ENCODE measurements around the gene NAA11. TPM values are rescaled to one million over a fixed set of nuclear protein-coding genes. Genes with fewer than 3 reads are reported as not detected.
"Not testable (repeated sequence)": the region's sequence is repeated elsewhere in the genome, so short reads cannot be mapped to it uniquely, and the experiment has no call there.

NAA11 gene
- total RNA-seq, 2 donors from 2014 or later: not detected

- peaks cover 7% of the 10 kb centered on the region for H3K27me3 Mint-ChIP-seq
- no peak overlapping the region for H3K4me3 Mint-ChIP-seq
- no peak for DNase-seq
- H3K27ac Mint-ChIP-seq: no peak overlapping the region
- ATAC-seq: no peak
- no peaks in the 10 kb centered on the region for H3K9me3 ChIP-seq (ENCODE audit: control insufficient read depth, low read length, poor library complexity, severe bottlenecking)
- no peaks in the 10 kb centered on the region for H3K36me3 Mint-ChIP-seq (ENCODE audit: low read depth)
- no peaks in the 10 kb centered on the region for H3K4me1 Mint-ChIP-seq
Measured at GRCh38 chr4:79298027-79298426, 27.8 kb downstream of the NAA11 start.

GRCh38 chr4:79297479-79297878 lies 28.4 kb downstream of the NAA11 start:
- H3K4me3 Mint-ChIP-seq: no peak overlapping the region
- peaks cover 7% of the 10 kb centered on the region for H3K27me3 Mint-ChIP-seq
- no peaks in the 10 kb centered on the region for H3K4me1 Mint-ChIP-seq
- DNase-seq (no peak), ATAC-seq (no peak)
- no peak overlapping the region for H3K27ac Mint-ChIP-seq
- no peaks in the 10 kb centered on the region for H3K9me3 ChIP-seq (ENCODE audit: control insufficient read depth, low read length, poor library complexity, severe bottlenecking)
- H3K36me3 Mint-ChIP-seq (ENCODE audit: low read depth): no peaks in the 10 kb centered on the region

GRCh38 chr4:79296768-79297428 lies 29.0 kb downstream of the NAA11 start:
- DNase-seq (no peak), ATAC-seq (no peak)
- H3K36me3 Mint-ChIP-seq (ENCODE audit: low read depth): no peaks in the 10 kb centered on the region
- H3K4me1 Mint-ChIP-seq: no peaks in the 10 kb centered on the region
- H3K4me3 Mint-ChIP-seq: no peak overlapping the region
- no peak overlapping the region for H3K27ac Mint-ChIP-seq
- H3K9me3 ChIP-seq (ENCODE audit: control insufficient read depth, low read length, poor library complexity, severe bottlenecking): no peaks in the 10 kb centered on the region
- H3K27me3 Mint-ChIP-seq: peaks cover 7% of the 10 kb centered on the region

GRCh38 chr4:79295086-79295485 lies 30.8 kb downstream of the NAA11 start:
- ATAC-seq: no peak
- Mint-ChIP-seq H3K4me1 (no peaks in the 10 kb centered on the region), H3K36me3 (ENCODE audit: low read depth) (no peaks in the 10 kb centered on the region), H3K27me3 (peaks cover 12% of the 10 kb centered on the region), H3K27ac (no peak overlapping the region), H3K4me3 (no peak overlapping the region)
- no peak for DNase-seq
- no peaks in the 10 kb centered on the region for H3K9me3 ChIP-seq (ENCODE audit: control insufficient read depth, low read length, poor library complexity, severe bottlenecking)

- DNase-seq: no peak
- Mint-ChIP-seq H3K36me3 (ENCODE audit: low read depth) (no peaks in the 10 kb centered on the region), H3K27me3 (peaks cover 16% of the 10 kb centered on the region), H3K4me3 (no peak overlapping the region), H3K4me1 (no peaks in the 10 kb centered on the region), H3K27ac (no peak overlapping the region)
- H3K9me3 ChIP-seq (ENCODE audit: control insufficient read depth, low read length, poor library complexity, severe bottlenecking): no peaks in the 10 kb centered on the region
- no peak for ATAC-seq
Measured at GRCh38 chr4:79294064-79294463, 31.8 kb downstream of the NAA11 start.

- no peaks in the 10 kb centered on the region for H3K4me1 Mint-ChIP-seq
- H3K27me3 Mint-ChIP-seq: peaks cover 16% of the 10 kb centered on the region
- H3K36me3 Mint-ChIP-seq (ENCODE audit: low read depth): no peaks in the 10 kb centered on the region
- H3K27ac Mint-ChIP-seq: no peak overlapping the region
- DNase-seq (no peak), ATAC-seq (no peak)
- H3K9me3 ChIP-seq (ENCODE audit: control insufficient read depth, low read length, poor library complexity, severe bottlenecking): no peaks in the 10 kb centered on the region
- no peak overlapping the region for H3K4me3 Mint-ChIP-seq
Measured at GRCh38 chr4:79292008-79292407, 33.9 kb downstream of the NAA11 start.

GRCh38 chr4:79290376-79290775 lies 35.5 kb downstream of the NAA11 start:
- no peaks in the 10 kb centered on the region for H3K36me3 Mint-ChIP-seq (ENCODE audit: low read depth)
- no peak overlapping the region for H3K4me3 Mint-ChIP-seq
- H3K27me3 Mint-ChIP-seq: peaks cover 10% of the 10 kb centered on the region
- no peak for ATAC-seq
- DNase-seq: no peak
- no peak overlapping the region for H3K27ac Mint-ChIP-seq
- H3K4me1 Mint-ChIP-seq: no peaks in the 10 kb centered on the region
- H3K9me3 ChIP-seq (ENCODE audit: control insufficient read depth, low read length, poor library complexity, severe bottlenecking): no peaks in the 10 kb centered on the region

- H3K4me1 Mint-ChIP-seq: no peaks in the 10 kb centered on the region
- no peaks in the 10 kb centered on the region for H3K9me3 ChIP-seq (ENCODE audit: control insufficient read depth, low read length, poor library complexity, severe bottlenecking)
- peaks cover 10% of the 10 kb centered on the region for H3K27me3 Mint-ChIP-seq
- no peak for DNase-seq
- H3K36me3 Mint-ChIP-seq (ENCODE audit: low read depth): no peaks in the 10 kb centered on the region
- H3K27ac Mint-ChIP-seq: no peak overlapping the region
- H3K4me3 Mint-ChIP-seq: no peak overlapping the region
- ATAC-seq: no peak
Measured at GRCh38 chr4:79288185-79288584, 37.7 kb downstream of the NAA11 start.

- no peak overlapping the region for H3K4me3 Mint-ChIP-seq
- H3K9me3 ChIP-seq (ENCODE audit: control insufficient read depth, low read length, poor library complexity, severe bottlenecking): no peaks in the 10 kb centered on the region
- H3K4me1 Mint-ChIP-seq: no peaks in the 10 kb centered on the region
- no peaks in the 10 kb centered on the region for H3K36me3 Mint-ChIP-seq (ENCODE audit: low read depth)
- ATAC-seq (no peak), DNase-seq (no peak)
- no peak overlapping the region for H3K27ac Mint-ChIP-seq
- H3K27me3 Mint-ChIP-seq: peaks cover 10% of the 10 kb centered on the region
Measured at GRCh38 chr4:79287718-79288117, 38.1 kb downstream of the NAA11 start.

GRCh38 chr4:79287076-79287475 lies 38.8 kb downstream of the NAA11 start:
- Mint-ChIP-seq H3K27ac (no peak overlapping the region), H3K4me3 (no peak overlapping the region), H3K36me3 (ENCODE audit: low read depth) (no peaks in the 10 kb centered on the region), H3K4me1 (no peaks in the 10 kb centered on the region), H3K27me3 (peaks cover 10% of the 10 kb centered on the region)
- DNase-seq (no peak), ATAC-seq (no peak)
- no peaks in the 10 kb centered on the region for H3K9me3 ChIP-seq (ENCODE audit: control insufficient read depth, low read length, poor library complexity, severe bottlenecking)

GRCh38 chr4:79281566-79282359 lies 44.1 kb downstream of the NAA11 start:
- no peaks in the 10 kb centered on the region for H3K36me3 Mint-ChIP-seq (ENCODE audit: low read depth)
- no peak for ATAC-seq
- H3K4me3 Mint-ChIP-seq: no peak overlapping the region
- H3K9me3 ChIP-seq (ENCODE audit: control insufficient read depth, low read length, poor library complexity, severe bottlenecking): no peaks in the 10 kb centered on the region
- H3K27ac Mint-ChIP-seq: no peak overlapping the region
- H3K27me3 Mint-ChIP-seq: no peaks in the 10 kb centered on the region
- H3K4me1 Mint-ChIP-seq: no peaks in the 10 kb centered on the region
- no peak for DNase-seq

GRCh38 chr4:79277467-79277866 lies 48.4 kb downstream of the NAA11 start:
- not testable (repeated sequence) for H3K9me3 ChIP-seq (ENCODE audit: control insufficient read depth, low read length, poor library complexity, severe bottlenecking); DNase-seq; H3K27me3 Mint-ChIP-seq; H3K36me3 Mint-ChIP-seq (ENCODE audit: low read depth); H3K4me1 Mint-ChIP-seq; ATAC-seq; H3K4me3 Mint-ChIP-seq; H3K27ac Mint-ChIP-seq

GRCh38 chr4:79273915-79274314 lies 51.9 kb downstream of the NAA11 start:
- H3K27me3 Mint-ChIP-seq: no peaks in the 10 kb centered on the region
- no peak for DNase-seq
- no peak overlapping the region for H3K4me3 Mint-ChIP-seq
- H3K27ac Mint-ChIP-seq: no peak overlapping the region
- H3K9me3 ChIP-seq (ENCODE audit: control insufficient read depth, low read length, poor library complexity, severe bottlenecking): no peaks in the 10 kb centered on the region
- no peaks in the 10 kb centered on the region for H3K4me1 Mint-ChIP-seq
- ATAC-seq: no peak
- H3K36me3 Mint-ChIP-seq (ENCODE audit: low read depth): no peaks in the 10 kb centered on the region

- Mint-ChIP-seq H3K36me3 (ENCODE audit: low read depth) (no peaks in the 10 kb centered on the region), H3K27me3 (no peaks in the 10 kb centered on the region)
Measured at GRCh38 chr4:79272761-79273160, 53.1 kb downstream of the NAA11 start.

More at GRCh38 chr4:79272761-79273160, 53.1 kb downstream of the NAA11 start:
- DNase-seq: no peak
- H3K27ac Mint-ChIP-seq: no peak overlapping the region
- ATAC-seq: no peak
- no peaks in the 10 kb centered on the region for H3K4me1 Mint-ChIP-seq
- no peak overlapping the region for H3K4me3 Mint-ChIP-seq
- no peaks in the 10 kb centered on the region for H3K9me3 ChIP-seq (ENCODE audit: control insufficient read depth, low read length, poor library complexity, severe bottlenecking)
